Uterus (tissue), 2 donors: ENCODE data around the gene SLC6A9.

ENCODE experiments used
- CTCF ChIP-seq, 4 experiments: fragments of 200-600 bp in 2 of 4; fragments of 450-650 bp in 2 of 4; sonication (generic) in 2 of 4; IDR thresholded peaks; one replicate each; pipeline ENCODE4 v1.5.1; 2016 to 2019; ENCODE audit warnings: antibody characterized with exemption in 4 of 4, mild to moderate bottlenecking in 2 of 4, moderate library complexity in 1 of 4
- POLR2A ChIP-seq, 2 donors: fragments of 450-650 bp; IDR thresholded peaks; one replicate each; pipeline ENCODE4 v1.6.1; 2016; ENCODE audit warnings: antibody characterized with exemption in 2 of 2, mild to moderate bottlenecking in 1 of 2, moderate library complexity in 1 of 2

- TF ChIP-seq CTCF (IDR thresholded peaks at IDR 0.05) (no peak), POLR2A (IDR thresholded peaks at IDR 0.05) (no peak)
Observed at GRCh38 chr1:44060830-44061267, 29.6 kb upstream of the SLC6A9 start.
